Measurements from ENCODE around the gene TRIM58. TPM values are rescaled to one million over a fixed set of nuclear protein-coding genes. Genes with fewer than 3 reads are reported as not detected.

TRIM58 gene
- total and polyA plus RNA-seq, 3 experiments from 2014 or later = 0.08 to 0.16 (median 0.09) TPM

DNA sequence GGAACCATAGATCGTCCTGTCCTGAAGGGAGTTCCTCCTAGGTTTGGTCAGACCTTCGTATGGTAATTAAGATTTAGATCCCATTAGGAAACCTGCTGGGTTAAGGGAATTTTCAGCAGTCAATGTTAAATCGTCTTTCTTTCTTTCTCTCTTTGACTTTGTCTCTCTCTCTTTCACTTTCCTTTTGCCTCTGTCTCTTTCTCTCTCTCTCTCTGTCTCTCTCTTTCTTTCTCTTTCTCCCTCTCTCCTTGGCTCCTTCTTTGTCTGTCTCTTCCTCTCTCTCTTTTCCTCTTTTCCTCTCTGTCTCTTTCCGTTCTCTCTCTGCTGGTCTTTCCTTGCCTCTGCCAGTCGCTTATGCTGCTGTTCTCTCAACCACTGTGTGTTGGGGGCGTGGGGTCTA lies 47.1 kb downstream of the TRIM58 start:
- Histone ChIP-seq H3K36me3 (ENCODE audit: insufficient read depth, low read length) (no peaks in the 10 kb centered on the region), H3K9me3 (ENCODE audit: low read length) (no peaks in the 10 kb centered on the region), H3K27ac (ENCODE audit: low read depth, low read length) (no peak overlapping the region), H3K27me3 (ENCODE audit: insufficient read depth, low read length, poor library complexity, severe bottlenecking) (no peaks in the 10 kb centered on the region), H3K4me3 (ENCODE audit: low read length) (no peak overlapping the region), H3K4me1 (ENCODE audit: insufficient read depth, low read length) (no peaks in the 10 kb centered on the region)
- ChIA-PET CTCF (no interaction called here), POLR2A (no interaction called here)
- peak overlapping the region in 1 of 7 donors; percentile 10 for H3K4me3 Mint-ChIP-seq
- peaks cover 0 to 3% (median 2%) of the 10 kb centered on the region in 3 donors for H3K36me3 Mint-ChIP-seq
- peak overlapping the region in 2 of 8 donors; percentile 41 to 66 for H3K27ac Mint-ChIP-seq
- peaks cover 19 to 30% (median 25%) of the 10 kb centered on the region in 3 donors for H3K4me1 Mint-ChIP-seq
- no peaks in the 10 kb centered on the region for H3K27me3 Mint-ChIP-seq
- no peak for DNase-seq
- H3K9me3 Mint-ChIP-seq = peaks cover 2 to 16% (median 12%) of the 10 kb centered on the region in 5 donors

DNA sequence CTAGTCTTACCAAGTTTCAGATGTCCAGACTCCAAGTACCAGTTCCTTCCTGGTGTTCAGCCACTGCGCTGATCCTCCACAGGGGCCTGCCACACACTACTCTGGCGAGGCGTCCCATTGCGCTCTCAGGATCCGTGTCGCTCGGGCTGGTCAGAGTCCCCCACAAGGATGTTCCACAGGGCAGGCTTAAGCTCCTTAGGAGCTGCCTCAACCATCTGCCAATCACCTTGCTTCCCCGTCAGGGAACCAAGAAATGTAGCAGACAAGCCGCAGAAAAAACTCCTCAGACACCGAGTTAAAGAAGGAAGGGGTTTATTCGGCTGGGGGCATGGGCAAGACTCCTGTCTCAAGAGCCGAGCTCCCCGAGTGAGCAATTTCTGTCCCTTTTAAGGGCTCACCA lies 48.2 kb downstream of the TRIM58 start:
- no peaks in the 10 kb centered on the region for H3K4me1 ChIP-seq (ENCODE audit: insufficient read depth, low read length)
- no peak for DNase-seq
- no peaks in the 10 kb centered on the region for H3K36me3 ChIP-seq (ENCODE audit: insufficient read depth, low read length)
- no peak overlapping the region for H3K4me3 ChIP-seq (ENCODE audit: low read length)
- POLR2A ChIA-PET = no interaction called here
- Mint-ChIP-seq H3K9me3 (peaks cover 2 to 17% (median 12%) of the 10 kb centered on the region in 5 donors), H3K4me1 (peaks cover 19 to 30% (median 25%) of the 10 kb centered on the region in 3 donors), H3K27me3 (no peaks in the 10 kb centered on the region), H3K27ac (peak overlapping the region in 2 of 8 donors; percentile 83 to 84), H3K4me3 (peak overlapping the region in 5 of 7 donors; percentile 29 to 55 (median 39)), H3K36me3 (peaks cover 0 to 3% (median 2%) of the 10 kb centered on the region in 3 donors)
- no peaks in the 10 kb centered on the region for H3K27me3 ChIP-seq (ENCODE audit: insufficient read depth, low read length, poor library complexity, severe bottlenecking)
- no peak overlapping the region for H3K27ac ChIP-seq (ENCODE audit: low read depth, low read length)
- H3K9me3 ChIP-seq (ENCODE audit: low read length) = no peaks in the 10 kb centered on the region
- CTCF ChIA-PET = no interaction called here

- Histone ChIP-seq H3K27ac (ENCODE audit: low read depth, low read length) (peak overlapping the region; percentile 9), H3K4me3 (ENCODE audit: low read length) (peak overlapping the region; percentile 42), H3K4me1 (ENCODE audit: insufficient read depth, low read length) (no peaks in the 10 kb centered on the region), H3K9me3 (ENCODE audit: low read length) (no peaks in the 10 kb centered on the region), H3K36me3 (ENCODE audit: insufficient read depth, low read length) (no peaks in the 10 kb centered on the region), H3K27me3 (ENCODE audit: insufficient read depth, low read length, poor library complexity, severe bottlenecking) (no peaks in the 10 kb centered on the region)
- Mint-ChIP-seq H3K4me1 (peaks cover 19 to 30% (median 25%) of the 10 kb centered on the region in 3 donors), H3K27ac (peak overlapping the region in 6 of 8 donors; percentile 37 to 93 (median 86)), H3K36me3 (peaks cover 0 to 3% (median 2%) of the 10 kb centered on the region in 3 donors), H3K4me3 (peak overlapping the region; percentile 78 to 93 (median 85)), H3K9me3 (peaks cover 2 to 17% (median 12%) of the 10 kb centered on the region in 5 donors), H3K27me3 (no peaks in the 10 kb centered on the region)
- DNase-seq = no peak
- POLR2A ChIA-PET = no interaction called here
- CTCF ChIA-PET = no interaction called here
Observed at GRCh38 chr1:247905910-247906503, 49.0 kb downstream of the TRIM58 start.

DNA sequence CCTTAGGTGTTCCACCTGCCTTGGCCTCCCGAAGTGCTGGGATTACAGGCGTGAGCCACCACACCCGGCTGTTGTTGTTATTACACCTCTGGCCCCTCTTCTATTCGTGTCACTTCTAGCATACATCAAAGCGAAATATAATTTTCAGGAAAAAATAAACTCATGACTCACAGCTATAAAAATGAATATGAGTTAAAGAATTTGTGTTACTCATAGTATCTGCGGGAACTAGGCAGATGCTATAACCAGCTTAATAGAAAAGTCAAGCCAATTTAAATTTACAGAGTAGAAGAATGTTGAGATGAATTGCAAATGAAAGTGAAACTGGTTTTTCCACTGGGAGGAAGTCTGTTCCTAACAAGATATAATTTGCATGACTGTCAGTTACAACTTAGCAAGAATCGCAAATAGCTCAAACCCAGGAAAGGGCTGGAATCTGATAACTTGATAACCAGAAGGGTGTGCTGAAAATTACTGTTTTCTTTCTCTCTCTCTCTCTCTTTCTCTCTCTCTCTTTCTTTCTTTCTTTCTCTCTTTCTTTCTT lies 49.6 kb downstream of the TRIM58 start:
- H3K9me3 Mint-ChIP-seq = peaks cover 2 to 17% (median 12%) of the 10 kb centered on the region in 5 donors
- H3K27ac ChIP-seq (ENCODE audit: low read depth, low read length) = peak overlapping the region; percentile 9
- peaks cover 0 to 3% (median 2%) of the 10 kb centered on the region in 3 donors for H3K36me3 Mint-ChIP-seq
- peak in 1 of 5 donors; percentile 13 for DNase-seq
- POLR2A ChIA-PET = no interaction called here
- H3K4me1 Mint-ChIP-seq = peaks cover 19 to 30% (median 25%) of the 10 kb centered on the region in 3 donors
- H3K9me3 ChIP-seq (ENCODE audit: low read length) = no peaks in the 10 kb centered on the region
- peak overlapping the region in 6 of 8 donors; percentile 37 to 93 (median 81) for H3K27ac Mint-ChIP-seq
- peak overlapping the region; percentile 42 for H3K4me3 ChIP-seq (ENCODE audit: low read length)
- H3K27me3 Mint-ChIP-seq = no peaks in the 10 kb centered on the region
- no peaks in the 10 kb centered on the region for H3K27me3 ChIP-seq (ENCODE audit: insufficient read depth, low read length, poor library complexity, severe bottlenecking)
- H3K36me3 ChIP-seq (ENCODE audit: insufficient read depth, low read length) = no peaks in the 10 kb centered on the region
- CTCF ChIA-PET = no interaction called here
- H3K4me3 Mint-ChIP-seq = peak overlapping the region; percentile 78 to 93 (median 85)
- no peaks in the 10 kb centered on the region for H3K4me1 ChIP-seq (ENCODE audit: insufficient read depth, low read length)

GRCh38 chr1:247908766-247909165 lies 51.8 kb downstream of the TRIM58 start:
- H3K9me3 Mint-ChIP-seq = peaks cover 2 to 13% (median 11%) of the 10 kb centered on the region in 5 donors
- DNase-seq = no peak
- ChIA-PET POLR2A (no interaction called here), CTCF (no interaction called here)
- Histone ChIP-seq H3K4me3 (ENCODE audit: low read length) (no peak overlapping the region), H3K27me3 (ENCODE audit: insufficient read depth, low read length, poor library complexity, severe bottlenecking) (no peaks in the 10 kb centered on the region), H3K4me1 (ENCODE audit: insufficient read depth, low read length) (no peaks in the 10 kb centered on the region), H3K36me3 (ENCODE audit: insufficient read depth, low read length) (no peaks in the 10 kb centered on the region), H3K27ac (ENCODE audit: low read depth, low read length) (no peak overlapping the region), H3K9me3 (ENCODE audit: low read length) (no peaks in the 10 kb centered on the region)
- H3K27me3 Mint-ChIP-seq = no peaks in the 10 kb centered on the region
- H3K36me3 Mint-ChIP-seq = peaks cover 0 to 3% (median 2%) of the 10 kb centered on the region in 3 donors
- H3K4me3 Mint-ChIP-seq = peak overlapping the region in 1 of 7 donors; percentile 8
- H3K27ac Mint-ChIP-seq = no peak overlapping the region
- peaks cover 19 to 30% (median 25%) of the 10 kb centered on the region in 3 donors for H3K4me1 Mint-ChIP-seq

DNA sequence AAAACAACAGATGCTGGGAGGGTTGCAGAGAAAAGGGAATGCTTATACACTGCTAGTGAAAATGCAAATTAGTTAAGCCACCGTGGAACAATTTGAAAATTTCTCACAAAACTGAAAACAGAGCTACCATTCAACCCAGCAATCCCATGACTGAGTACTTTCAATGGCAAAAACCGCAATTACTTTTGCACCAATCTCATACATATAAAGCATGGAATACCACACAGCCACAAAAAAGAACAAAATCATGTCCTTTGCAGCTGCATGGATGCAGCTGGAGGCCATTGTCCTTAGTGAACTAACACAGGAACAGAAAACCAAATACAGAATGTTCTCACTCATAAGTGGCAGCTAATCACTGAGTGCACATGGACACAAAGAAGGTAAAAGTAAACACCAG lies 56.8 kb downstream of the TRIM58 start:
- Histone ChIP-seq H3K9me3 (ENCODE audit: low read length) (no peaks in the 10 kb centered on the region), H3K27me3 (ENCODE audit: insufficient read depth, low read length, poor library complexity, severe bottlenecking) (no peaks in the 10 kb centered on the region), H3K36me3 (ENCODE audit: insufficient read depth, low read length) (no peaks in the 10 kb centered on the region), H3K4me3 (ENCODE audit: low read length) (no peak overlapping the region), H3K4me1 (ENCODE audit: insufficient read depth, low read length) (no peaks in the 10 kb centered on the region), H3K27ac (ENCODE audit: low read depth, low read length) (no peak overlapping the region)
- Mint-ChIP-seq H3K27me3 (peaks cover 0 to 4% of the 10 kb centered on the region in 2 donors), H3K36me3 (no peaks in the 10 kb centered on the region), H3K4me3 (no peak overlapping the region), H3K27ac (no peak overlapping the region), H3K4me1 (no peaks in the 10 kb centered on the region), H3K9me3 (peaks cover 0 to 3% (median 0%) of the 10 kb centered on the region in 5 donors)
- CTCF ChIA-PET = no interaction called here
- DNase-seq = no peak
- POLR2A ChIA-PET = no interaction called here

GRCh38 chr1:247914941-247915662 lies 58.1 kb downstream of the TRIM58 start:
- no peaks in the 10 kb centered on the region for H3K4me1 ChIP-seq (ENCODE audit: insufficient read depth, low read length)
- Mint-ChIP-seq H3K4me3 (no peak overlapping the region), H3K27ac (no peak overlapping the region), H3K9me3 (no peaks in the 10 kb centered on the region), H3K4me1 (no peaks in the 10 kb centered on the region), H3K27me3 (peaks cover 0 to 4% of the 10 kb centered on the region in 2 donors), H3K36me3 (no peaks in the 10 kb centered on the region)
- no peak overlapping the region for H3K27ac ChIP-seq (ENCODE audit: low read depth, low read length)
- no peaks in the 10 kb centered on the region for H3K27me3 ChIP-seq (ENCODE audit: insufficient read depth, low read length, poor library complexity, severe bottlenecking)
- no peaks in the 10 kb centered on the region for H3K9me3 ChIP-seq (ENCODE audit: low read length)
- no peaks in the 10 kb centered on the region for H3K36me3 ChIP-seq (ENCODE audit: insufficient read depth, low read length)
- no peak overlapping the region for H3K4me3 ChIP-seq (ENCODE audit: low read length)
- POLR2A ChIA-PET = no interaction called here
- DNase-seq = no peak
- CTCF ChIA-PET = no interaction called here

DNA sequence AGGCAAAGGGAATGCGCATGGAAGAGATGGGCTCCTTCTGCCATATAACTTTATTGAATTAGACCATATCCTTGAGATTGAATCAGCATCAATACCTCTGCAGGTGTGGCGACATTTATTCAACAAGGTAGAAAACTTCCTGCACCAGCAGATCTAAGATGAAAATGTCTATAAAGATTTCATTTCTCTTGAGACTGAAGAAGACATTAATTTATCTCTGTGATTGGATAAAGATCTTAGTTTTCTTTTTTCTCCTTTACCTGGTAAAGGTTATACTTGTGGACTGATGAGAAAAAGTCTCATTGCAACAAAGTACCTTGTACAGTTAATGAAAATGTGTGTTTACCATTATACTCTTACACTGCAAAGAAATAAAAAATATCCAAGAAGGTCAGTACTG lies 63.0 kb downstream of the TRIM58 start, which contains the start of gene OR2T8:
OR2T8 (plus strand) TSS at position 301 of the 400 bp plus-strand sequence. CDS start 766 bp downstream, outside the sequence.
- H3K27me3 ChIP-seq (ENCODE audit: insufficient read depth, low read length, poor library complexity, severe bottlenecking) = no peaks in the 10 kb centered on the region
- POLR2A ChIA-PET = no interaction called here
- Mint-ChIP-seq H3K36me3 (no peaks in the 10 kb centered on the region), H3K9me3 (peaks cover 0 to 2% (median 0%) of the 10 kb centered on the region in 5 donors), H3K4me1 (no peaks in the 10 kb centered on the region), H3K27me3 (peaks cover 0 to 4% of the 10 kb centered on the region in 2 donors), H3K4me3 (no peak within 1 kb of the TSS), H3K27ac (no peak within 1 kb of the TSS)
- H3K4me1 ChIP-seq (ENCODE audit: insufficient read depth, low read length) = no peaks in the 10 kb centered on the region
- no peaks in the 10 kb centered on the region for H3K9me3 ChIP-seq (ENCODE audit: low read length)
- no peak for DNase-seq
- H3K27ac ChIP-seq (ENCODE audit: low read depth, low read length) = no peak within 1 kb of the TSS
- CTCF ChIA-PET = no interaction called here
- no peak within 1 kb of the TSS for H3K4me3 ChIP-seq (ENCODE audit: low read length)
- no peaks in the 10 kb centered on the region for H3K36me3 ChIP-seq (ENCODE audit: insufficient read depth, low read length)
